ENCODE data around the gene FGF3. TPM values are rescaled to one million over a fixed set of nuclear protein-coding genes. Genes with fewer than 3 reads are reported as not detected.

Gene FGF3
- not detected in 2 replicates for total RNA-seq

DNA sequence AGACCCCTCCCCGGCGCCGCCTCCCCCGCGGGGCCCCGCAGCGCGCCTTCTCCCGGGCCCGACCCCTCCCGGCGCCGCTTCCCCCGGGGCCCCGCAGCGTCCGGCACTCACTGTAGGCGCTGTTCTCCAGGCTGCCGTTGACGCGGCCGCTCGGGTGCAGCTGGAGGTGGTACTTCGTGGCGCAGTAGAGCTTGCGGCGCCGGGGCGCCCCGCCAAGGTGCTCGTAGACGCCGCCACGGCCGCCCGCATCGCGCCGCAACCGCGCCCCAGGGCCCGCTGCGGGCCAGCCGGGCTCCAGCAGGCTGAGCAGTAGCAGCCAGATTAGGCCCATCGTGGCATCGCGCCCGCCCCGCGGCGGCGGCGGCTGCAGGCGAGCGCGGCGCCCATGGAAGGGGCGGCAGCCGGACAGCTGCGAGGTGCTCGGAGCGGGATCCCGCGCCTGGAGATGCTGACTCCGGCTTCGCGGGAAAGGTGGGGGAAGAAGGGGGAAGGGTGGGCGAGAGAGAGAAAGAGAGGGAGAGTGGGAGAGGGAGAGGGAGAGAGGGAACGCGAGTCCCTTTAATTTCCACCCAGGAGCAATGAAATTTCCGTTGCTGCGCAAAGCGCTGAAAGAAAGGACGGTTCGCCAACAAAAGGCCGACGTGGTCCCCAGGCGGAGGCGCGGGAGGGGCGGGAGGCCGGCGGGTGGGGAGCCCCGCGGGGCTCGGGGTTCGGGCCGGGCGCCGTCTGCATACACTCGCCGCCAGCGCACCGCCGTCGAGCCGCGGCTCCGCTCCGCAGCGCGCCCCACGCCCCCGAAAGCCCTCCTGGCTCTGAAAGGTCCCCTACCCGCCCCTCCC, at the start of gene FGF3:
Gene FGF3, minus strand, starts transcription at position 814 of the 839 bp plus-strand sequence. Its CDS starts 483 bp downstream, at position 331.

DNA sequence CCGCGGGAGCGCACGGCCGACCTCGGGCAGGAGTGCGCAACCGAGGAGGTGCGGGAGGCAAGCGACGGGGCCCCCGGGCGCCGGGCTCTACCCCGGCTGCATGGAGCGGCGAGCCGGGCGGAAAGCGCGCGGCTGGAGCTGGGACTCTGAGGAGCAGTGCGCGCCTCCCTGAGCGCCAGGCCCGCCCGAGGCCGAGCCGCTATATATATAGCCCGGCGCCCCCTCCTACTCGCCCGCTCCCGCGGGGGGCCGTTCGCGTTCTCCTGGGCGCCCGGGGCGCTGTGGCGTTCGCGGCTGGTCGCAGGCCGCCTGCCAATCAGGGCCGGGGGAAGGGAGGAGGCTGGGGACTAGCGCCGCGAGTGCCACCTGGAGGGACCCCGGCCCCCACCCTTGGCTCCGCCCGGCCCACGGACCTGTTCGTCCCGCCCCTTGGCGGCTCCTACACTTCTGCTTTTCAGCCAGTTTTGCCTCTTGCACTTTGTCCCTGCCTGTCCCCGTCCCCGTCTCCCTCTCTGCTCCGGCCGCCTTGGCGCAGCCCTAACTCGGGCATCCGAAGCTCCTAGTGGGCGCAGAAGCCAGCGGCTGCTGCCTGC, 44.0 kb downstream of the FGF3 start, which contains the start of gene FGF4:
Gene FGF4, minus strand, starts transcription at position 179 of the 593 bp plus-strand sequence. CDS start 257 bp downstream, outside the sequence.

Other genes starting within 250 kb of the FGF3 start
- 288 and 295 TPM in 2 replicates for gene CCND1, start 178.3 kb downstream of the FGF3 start, total RNA-seq
- 23.2 and 23.8 TPM in 2 replicates for gene LTO1, start 144.1 kb downstream of the FGF3 start, total RNA-seq
- gene FGF19, start 115.4 kb downstream of the FGF3 start, total RNA-seq: not detected in 2 replicates
- gene FGF4, start 44.1 kb downstream of the FGF3 start, total RNA-seq: not detected in 2 replicates

Data from thoracic aorta endothelial cell (primary cell).